Stimulated activated CD4-positive, alpha-beta T cell treated with anti-CD3 and anti-CD28 coated beads, Interleukin-1b, Interleukin-23, amount 100 ng/mL, for 1 hour (primary cell): Measurements from ENCODE around the gene GTF3C1.

Experiments used
- DNase-seq, 2 donors: peaks; one replicate each; pipeline ENCODE4 v3.0.0-alpha.2; 2020; ENCODE audit warnings: low read depth in 2 of 2

GTF3C1 gene

DNA sequence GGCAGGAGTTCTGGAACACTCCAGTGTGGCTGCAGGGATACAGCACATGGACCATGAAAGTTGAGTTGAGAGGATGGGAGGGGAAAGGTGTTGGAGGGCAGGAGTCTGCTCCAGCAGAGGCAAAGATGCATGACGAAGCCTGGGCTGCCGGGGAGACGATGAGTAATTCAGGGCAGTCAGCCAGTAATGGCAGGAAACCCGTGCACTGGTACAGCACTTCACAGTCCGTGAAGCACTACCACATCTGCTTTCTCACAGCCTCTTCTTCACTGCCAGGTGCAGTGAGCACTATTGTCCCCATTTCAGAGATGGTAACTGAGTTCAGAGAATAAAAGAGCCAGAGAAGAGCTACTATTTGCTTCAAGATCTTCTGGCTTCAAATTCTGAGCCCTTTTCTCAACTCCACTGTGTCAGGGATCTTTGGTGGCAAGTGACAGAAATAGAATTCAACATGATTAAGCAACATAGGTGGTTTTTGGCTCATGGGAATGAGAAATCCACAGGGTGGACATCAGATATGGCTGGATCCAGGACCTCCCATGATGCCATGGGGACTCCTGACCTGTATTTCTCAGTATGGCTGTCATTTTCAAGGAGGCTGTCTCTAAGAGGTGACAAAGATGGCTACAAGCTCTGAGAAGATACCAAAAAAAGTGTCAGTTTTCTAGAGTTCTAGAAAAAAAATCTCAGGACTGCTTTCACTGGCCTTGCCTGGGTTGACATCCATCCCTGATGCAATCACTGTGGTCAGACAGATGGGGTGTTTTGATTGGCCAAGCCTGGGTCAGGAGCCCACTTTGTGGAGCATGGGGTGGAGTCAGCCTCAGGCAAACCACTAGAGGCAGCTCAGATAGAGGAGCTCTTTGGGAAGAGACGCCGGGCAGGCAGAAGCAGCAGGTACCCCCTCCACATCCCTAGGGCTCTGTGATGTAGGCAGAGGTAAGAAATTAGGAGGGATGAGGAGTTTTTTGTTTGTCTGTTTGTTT, 123.0 kb downstream of the GTF3C1 start:
- peak; percentile 52 to 54 for DNase-seq

DNA sequence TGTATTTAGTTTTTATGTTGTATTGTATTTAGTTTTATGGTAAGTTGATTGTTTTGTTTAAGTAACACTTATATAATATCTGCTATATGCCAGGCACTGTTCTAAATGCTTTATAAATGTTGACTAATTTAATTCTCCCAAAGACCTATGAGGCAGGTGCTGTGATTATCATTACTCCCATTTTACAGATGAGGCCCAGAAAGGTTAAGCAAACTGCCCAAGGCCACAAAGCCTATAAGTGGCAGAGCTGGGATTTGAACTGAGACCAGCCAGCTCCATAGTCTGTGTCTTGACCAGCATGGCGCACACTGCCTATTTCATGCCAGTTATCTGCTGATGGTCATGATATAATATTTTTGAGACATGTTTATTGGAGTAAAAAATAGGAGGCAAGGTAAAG, 123.8 kb downstream of the GTF3C1 start:
- DNase-seq, result no peak

DNA sequence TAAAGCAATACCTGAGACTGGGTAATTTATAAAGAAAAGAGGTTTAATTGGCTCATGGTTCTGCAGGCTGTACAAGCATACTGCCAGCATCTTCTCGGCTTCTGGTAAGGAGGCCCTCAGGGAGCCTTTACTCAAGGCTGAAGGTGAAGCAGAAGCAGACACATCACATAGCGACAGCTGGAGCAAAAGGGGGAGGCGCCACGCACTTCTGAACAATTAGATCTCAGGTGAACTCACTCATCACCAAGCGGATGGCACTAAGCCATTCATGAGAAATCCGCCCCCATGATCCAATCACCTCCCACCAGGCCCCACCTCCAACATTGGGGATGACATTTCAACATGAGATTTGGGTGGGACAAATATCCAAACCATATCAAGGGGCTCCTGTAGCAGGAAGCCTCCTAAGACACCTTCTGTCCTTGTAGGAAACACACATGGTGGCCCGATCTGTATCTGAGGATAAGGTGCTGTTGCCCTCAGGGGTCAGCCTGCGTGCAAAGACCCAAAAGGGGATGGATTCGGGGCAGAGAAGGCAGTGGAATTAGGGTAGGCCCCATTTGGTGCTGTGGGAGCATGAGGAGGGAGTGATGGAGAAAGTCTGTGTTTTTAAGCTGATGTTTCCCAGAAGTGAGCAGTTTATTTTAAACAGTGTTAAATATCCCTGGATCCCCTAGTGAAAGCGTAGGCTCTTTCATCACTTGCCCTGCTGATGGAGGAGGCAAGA, 124.8 kb downstream of the GTF3C1 start:
- DNase-seq, result no peak

DNA sequence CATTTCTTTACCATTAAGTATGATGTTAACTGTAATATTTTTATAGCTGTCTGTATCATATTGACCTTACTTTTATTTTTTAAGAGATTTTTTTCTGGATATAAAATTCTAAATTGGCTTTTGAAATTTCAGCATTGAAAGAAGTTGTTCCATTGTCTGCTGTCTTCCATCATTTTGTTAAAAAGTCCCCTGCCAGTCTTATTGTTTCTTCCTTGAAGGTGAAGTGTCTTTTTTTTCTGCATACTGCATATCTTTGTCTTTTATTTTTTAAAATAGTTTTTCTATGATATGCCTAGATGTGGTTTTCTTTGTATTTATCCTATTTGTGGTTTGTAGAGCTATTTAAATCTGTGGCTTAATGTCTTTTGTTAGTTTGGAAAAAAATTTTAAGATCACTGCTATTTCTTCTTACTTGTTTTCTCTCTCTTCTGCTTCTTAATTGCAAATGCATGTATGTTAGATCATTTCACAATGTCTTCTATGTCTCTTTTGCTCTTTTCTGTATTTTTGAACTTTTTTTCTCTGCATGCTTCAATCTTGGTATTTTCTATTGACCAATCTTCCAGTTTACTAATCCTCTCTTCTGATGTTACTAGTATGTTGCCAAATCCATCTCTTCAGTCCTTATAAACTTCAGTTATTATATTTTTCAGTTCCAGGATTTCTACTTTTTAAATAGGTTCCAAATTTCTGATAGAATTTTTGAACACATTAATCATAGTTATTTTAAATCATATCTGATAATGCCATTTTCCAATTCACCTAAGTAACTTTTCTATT, 127.6 kb downstream of the GTF3C1 start:
- no peak for DNase-seq

DNA sequence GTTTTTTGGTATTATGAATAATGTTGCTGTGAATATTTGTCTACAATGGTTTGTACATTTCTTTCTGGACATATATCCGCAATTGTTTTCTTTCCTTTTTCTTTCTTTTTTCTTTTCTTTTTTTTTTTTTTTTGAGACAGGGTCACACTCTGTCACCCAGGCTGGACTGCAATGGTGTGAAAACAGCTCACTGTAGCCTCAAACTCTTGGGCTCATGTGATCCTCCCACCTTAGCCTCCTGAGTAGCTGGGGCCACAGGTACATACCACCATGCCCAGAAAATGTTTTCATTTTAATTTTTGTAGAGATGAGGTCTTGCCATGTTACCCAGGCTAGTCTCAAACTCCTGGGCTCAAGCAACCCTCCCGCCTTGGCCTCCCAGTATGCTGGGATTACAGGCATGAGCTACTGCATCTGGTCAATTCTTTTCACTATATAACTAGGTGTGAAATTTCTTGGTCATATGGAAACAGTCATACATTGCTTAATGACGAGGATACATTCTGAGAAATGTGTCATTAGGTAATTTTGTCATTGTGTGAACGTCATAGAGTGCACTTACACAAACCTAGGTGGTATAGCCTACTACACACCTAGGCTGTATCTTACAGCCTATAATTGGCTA, 132.6 kb downstream of the GTF3C1 start:
- DNase-seq, result no peak

DNA sequence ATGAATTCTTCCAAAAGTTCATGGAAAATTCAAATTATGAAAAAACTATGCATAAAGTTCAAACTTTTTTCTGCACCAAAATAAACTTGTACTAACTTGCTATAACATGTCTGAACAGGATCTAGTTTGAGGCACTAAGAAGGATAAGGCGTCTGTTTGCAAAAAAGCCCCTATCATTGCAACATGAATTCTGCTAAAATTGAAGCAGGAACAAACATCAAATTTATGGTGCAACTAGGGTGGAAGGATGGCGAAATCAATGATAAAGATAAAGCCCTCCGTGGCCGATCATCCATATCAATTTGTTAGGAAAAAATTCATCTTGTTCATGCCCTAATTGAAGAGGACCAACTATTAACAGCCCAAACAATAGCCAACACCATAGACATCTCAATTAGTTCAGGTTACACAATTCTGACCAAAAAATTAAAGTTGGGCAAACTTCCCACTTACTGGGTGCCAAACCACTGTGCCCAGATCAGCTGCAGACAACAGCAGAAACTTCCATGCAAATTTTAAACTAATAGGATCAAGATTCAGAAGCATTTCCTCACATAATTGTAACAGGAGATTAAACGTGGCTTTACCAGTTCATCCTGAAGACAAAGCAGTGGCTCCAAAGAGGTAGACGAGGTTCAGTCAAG, 134.8 kb downstream of the GTF3C1 start:
- no peak for DNase-seq

DNA sequence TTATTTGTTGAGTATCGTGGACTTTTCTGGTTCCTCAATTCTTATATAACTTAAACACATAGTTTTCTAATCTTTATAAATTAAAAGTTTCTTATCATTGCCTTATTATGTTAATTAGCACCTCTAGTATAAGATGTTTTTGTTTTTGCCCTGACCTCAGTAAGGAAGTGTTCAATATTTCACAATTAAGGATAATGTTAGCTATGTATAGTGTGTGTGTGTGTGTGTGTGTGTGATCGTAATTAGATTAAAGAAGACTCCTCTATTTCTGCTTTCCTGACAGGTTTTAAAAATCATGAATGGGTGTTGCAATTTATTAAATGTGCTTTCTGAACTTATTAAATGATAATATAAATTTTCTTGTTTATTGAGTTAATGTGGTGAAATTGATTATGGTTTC, 135.8 kb downstream of the GTF3C1 start:
- no peak for DNase-seq

DNA sequence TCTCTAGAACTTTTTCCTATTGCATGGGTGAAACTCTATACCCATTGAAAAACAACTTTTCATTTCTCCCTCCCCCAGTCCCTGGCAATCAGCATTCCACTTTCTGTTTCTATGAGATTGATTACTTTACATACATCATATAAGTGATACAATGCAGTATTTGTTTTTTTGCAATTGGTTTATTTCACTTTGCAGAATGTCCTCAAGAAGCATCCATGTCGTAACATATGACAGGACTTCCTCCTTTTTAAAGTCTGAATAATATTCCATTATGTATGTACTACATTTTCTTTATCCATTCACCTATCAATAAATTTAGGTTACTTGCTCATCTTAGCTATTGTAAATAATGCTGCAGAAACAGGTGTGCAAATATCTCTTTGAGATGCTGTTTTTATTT, 139.0 kb downstream of the GTF3C1 start:
- no peak for DNase-seq
